ENCODE measurements around the gene RLBP1.

Gene RLBP1

GRCh38 chr15:89205991-89206585 lies 15.3 kb downstream of the RLBP1 start:
- no peak for DNase-seq

GRCh38 chr15:89203705-89204273 lies 17.6 kb downstream of the RLBP1 start:
- no peak for DNase-seq

GRCh38 chr15:89201465-89202005 lies 19.8 kb downstream of the RLBP1 start:
- DNase-seq: no peak

- DNase-seq: no peak
Measured at GRCh38 chr15:89200182-89200581, 21.2 kb downstream of the RLBP1 start.

GRCh38 chr15:89199746-89200145 lies 21.6 kb downstream of the RLBP1 start:
- DNase-seq: no peak

- no peak for DNase-seq
Measured at GRCh38 chr15:89198934-89199333, 22.4 kb downstream of the RLBP1 start.

GRCh38 chr15:89198196-89198595 lies 23.2 kb downstream of the RLBP1 start:
- DNase-seq: no peak

GRCh38 chr15:89197503-89197971 lies 23.8 kb downstream of the RLBP1 start:
- no peak for DNase-seq

GRCh38 chr15:89196994-89197393 lies 24.4 kb downstream of the RLBP1 start:
- DNase-seq: no peak

- DNase-seq: no peak
Measured at GRCh38 chr15:89196241-89196640, 25.1 kb downstream of the RLBP1 start.

GRCh38 chr15:89195836-89196235 lies 25.5 kb downstream of the RLBP1 start:
- no peak for DNase-seq

- no peak for DNase-seq
Measured at GRCh38 chr15:89194608-89195007, 26.8 kb downstream of the RLBP1 start.

- no peak for DNase-seq
Measured at GRCh38 chr15:89192766-89193165, 28.6 kb downstream of the RLBP1 start.

- DNase-seq: no peak
Measured at GRCh38 chr15:89192136-89192535, 29.2 kb downstream of the RLBP1 start.

GRCh38 chr15:89187986-89188514 lies 33.3 kb downstream of the RLBP1 start:
- DNase-seq: no peak

- DNase-seq: no peak
Measured at GRCh38 chr15:89187301-89187985, 33.9 kb downstream of the RLBP1 start.

- DNase-seq: no peak
Measured at GRCh38 chr15:89186803-89187202, 34.6 kb downstream of the RLBP1 start.

GRCh38 chr15:89184886-89185526 lies 36.4 kb downstream of the RLBP1 start:
- no peak for DNase-seq

- no peak for DNase-seq
Measured at GRCh38 chr15:89184357-89184756, 37.0 kb downstream of the RLBP1 start.

GRCh38 chr15:89179966-89180875 lies 41.2 kb downstream of the RLBP1 start:
- DNase-seq: no peak

GRCh38 chr15:89178307-89178977 lies 42.9 kb downstream of the RLBP1 start:
- DNase-seq: no peak

Data from T-helper 9 cell (primary cell).